COR-L47 (cell line): ENCODE measurements around the gene ARSK.
A peak's percentile ranks its signal among the peaks of the same experiment; 100 is the strongest.

Source experiments
- DNase-seq: peaks from one replicate; lab custom pipeline; 2025; lab: John Stamatoyannopoulos, UW

ARSK gene

GRCh38 chr5:95554647-95555548 is at the start of gene ARSK, which contains the start of gene SKIC3:
Gene ARSK (plus strand): TSS chr5:95555101. CDS start chr5:95555279, 178 bp downstream.
Gene SKIC3 (minus strand): TSS chr5:95554977. CDS start chr5:95547150, 7,827 bp downstream.
- peak; percentile 98 for DNase-seq

- DNase-seq = no peak
Measured at GRCh38 chr5:95508550-95508949, 46.4 kb upstream of the ARSK start.

- DNase-seq = no peak
Measured at GRCh38 chr5:95511606-95512005, 43.3 kb upstream of the ARSK start.

- no peak for DNase-seq
Measured at GRCh38 chr5:95518417-95518816, 36.5 kb upstream of the ARSK start.

- no peak for DNase-seq
Measured at GRCh38 chr5:95519151-95519550, 35.8 kb upstream of the ARSK start.

- DNase-seq = no peak
Measured at GRCh38 chr5:95519681-95520080, 35.2 kb upstream of the ARSK start.

GRCh38 chr5:95520206-95520605 is 34.7 kb upstream of the ARSK start:
- no peak for DNase-seq

GRCh38 chr5:95524423-95524822 is 30.5 kb upstream of the ARSK start:
- no peak for DNase-seq

- no peak for DNase-seq
Measured at GRCh38 chr5:95526871-95527270, 28.0 kb upstream of the ARSK start.

GRCh38 chr5:95528565-95528964 is 26.3 kb upstream of the ARSK start:
- no peak for DNase-seq

GRCh38 chr5:95530416-95530815 is 24.5 kb upstream of the ARSK start:
- DNase-seq = no peak

- DNase-seq = no peak
Measured at GRCh38 chr5:95531491-95531890, 23.4 kb upstream of the ARSK start.

GRCh38 chr5:95532415-95532814 is 22.5 kb upstream of the ARSK start:
- DNase-seq = no peak

- no peak for DNase-seq
Measured at GRCh38 chr5:95533106-95533505, 21.8 kb upstream of the ARSK start.

GRCh38 chr5:95533761-95534160 is 21.1 kb upstream of the ARSK start:
- DNase-seq = no peak

GRCh38 chr5:95537501-95537900 is 17.4 kb upstream of the ARSK start:
- DNase-seq = no peak

- DNase-seq = no peak
Measured at GRCh38 chr5:95543017-95543705, 11.7 kb upstream of the ARSK start.

- DNase-seq = no peak
Measured at GRCh38 chr5:95549030-95549429, 5.9 kb upstream of the ARSK start.

- DNase-seq = peak; percentile 45
Measured at GRCh38 chr5:95554331-95554646, 612 bp upstream of the ARSK start.

- DNase-seq = no peak
Measured at GRCh38 chr5:95555553-95555952, 652 bp downstream of the ARSK start.

- no peak for DNase-seq
Measured at GRCh38 chr5:95557841-95558240, 2.9 kb downstream of the ARSK start.

- DNase-seq = no peak
Measured at GRCh38 chr5:95562282-95562681, 7.4 kb downstream of the ARSK start.

GRCh38 chr5:95563367-95563766 is 8.5 kb downstream of the ARSK start:
- DNase-seq = no peak
